Liver (tissue), 3 donors: ENCODE measurements around the gene LPAR2.

Experiments used
- CTCF ChIP-seq: fragments of 150-350 bp; IDR thresholded peaks from 2 replicates; pipeline ENCODE4 v1.5.1; 2017; ENCODE audit warnings: improper control_type of control experiment, low read depth, low read length; ENCODE audit not compliant: missing input control
- EGR1 ChIP-seq, 2 donors: IDR thresholded peaks; 2 replicates each; pipeline ENCODE4 v1.6.1; 2016 to 2018; ENCODE audit warnings: antibody characterized with exemption in 2 of 2, low read depth in 2 of 2
- RAD21 ChIP-seq, 2 donors: IDR thresholded peaks; 2 replicates each; pipeline ENCODE4 v1.6.1; 2016; ENCODE audit warnings: antibody characterized with exemption in 2 of 2, mild to moderate bottlenecking in 2 of 2
- SP1 ChIP-seq: IDR thresholded peaks from 2 replicates; pipeline ENCODE4 v1.6.1; 2018; ENCODE audit warnings: antibody characterized with exemption, mild to moderate bottlenecking
- TF ChIP-seq, protein P1 (sequence below): IDR thresholded peaks from 2 replicates; pipeline ENCODE4 v1.6.1; 2016; ENCODE audit warnings: antibody characterized with exemption, mild to moderate bottlenecking
- donor health status: healthy.
- donor health status: healthy.

GRCh38 chr19:19672816-19673215 lies 44.8 kb upstream of the LPAR2 start:
- no peak for TF ChIP-seq EGR1 (IDR thresholded peaks at IDR 0.05; ENCODE audit: low read depth in 2 of 2)
- TF ChIP-seq, protein P1, sequence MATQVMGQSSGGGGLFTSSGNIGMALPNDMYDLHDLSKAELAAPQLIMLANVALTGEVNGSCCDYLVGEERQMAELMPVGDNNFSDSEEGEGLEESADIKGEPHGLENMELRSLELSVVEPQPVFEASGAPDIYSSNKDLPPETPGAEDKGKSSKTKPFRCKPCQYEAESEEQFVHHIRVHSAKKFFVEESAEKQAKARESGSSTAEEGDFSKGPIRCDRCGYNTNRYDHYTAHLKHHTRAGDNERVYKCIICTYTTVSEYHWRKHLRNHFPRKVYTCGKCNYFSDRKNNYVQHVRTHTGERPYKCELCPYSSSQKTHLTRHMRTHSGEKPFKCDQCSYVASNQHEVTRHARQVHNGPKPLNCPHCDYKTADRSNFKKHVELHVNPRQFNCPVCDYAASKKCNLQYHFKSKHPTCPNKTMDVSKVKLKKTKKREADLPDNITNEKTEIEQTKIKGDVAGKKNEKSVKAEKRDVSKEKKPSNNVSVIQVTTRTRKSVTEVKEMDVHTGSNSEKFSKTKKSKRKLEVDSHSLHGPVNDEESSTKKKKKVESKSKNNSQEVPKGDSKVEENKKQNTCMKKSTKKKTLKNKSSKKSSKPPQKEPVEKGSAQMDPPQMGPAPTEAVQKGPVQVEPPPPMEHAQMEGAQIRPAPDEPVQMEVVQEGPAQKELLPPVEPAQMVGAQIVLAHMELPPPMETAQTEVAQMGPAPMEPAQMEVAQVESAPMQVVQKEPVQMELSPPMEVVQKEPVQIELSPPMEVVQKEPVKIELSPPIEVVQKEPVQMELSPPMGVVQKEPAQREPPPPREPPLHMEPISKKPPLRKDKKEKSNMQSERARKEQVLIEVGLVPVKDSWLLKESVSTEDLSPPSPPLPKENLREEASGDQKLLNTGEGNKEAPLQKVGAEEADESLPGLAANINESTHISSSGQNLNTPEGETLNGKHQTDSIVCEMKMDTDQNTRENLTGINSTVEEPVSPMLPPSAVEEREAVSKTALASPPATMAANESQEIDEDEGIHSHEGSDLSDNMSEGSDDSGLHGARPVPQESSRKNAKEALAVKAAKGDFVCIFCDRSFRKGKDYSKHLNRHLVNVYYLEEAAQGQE: no peak
- TF ChIP-seq CTCF: no peak
- no peak for TF ChIP-seq RAD21 (IDR thresholded peaks at IDR 0.05)
- no peak for TF ChIP-seq SP1
